ENCODE measurements around the gene UBXN11.

DNA sequence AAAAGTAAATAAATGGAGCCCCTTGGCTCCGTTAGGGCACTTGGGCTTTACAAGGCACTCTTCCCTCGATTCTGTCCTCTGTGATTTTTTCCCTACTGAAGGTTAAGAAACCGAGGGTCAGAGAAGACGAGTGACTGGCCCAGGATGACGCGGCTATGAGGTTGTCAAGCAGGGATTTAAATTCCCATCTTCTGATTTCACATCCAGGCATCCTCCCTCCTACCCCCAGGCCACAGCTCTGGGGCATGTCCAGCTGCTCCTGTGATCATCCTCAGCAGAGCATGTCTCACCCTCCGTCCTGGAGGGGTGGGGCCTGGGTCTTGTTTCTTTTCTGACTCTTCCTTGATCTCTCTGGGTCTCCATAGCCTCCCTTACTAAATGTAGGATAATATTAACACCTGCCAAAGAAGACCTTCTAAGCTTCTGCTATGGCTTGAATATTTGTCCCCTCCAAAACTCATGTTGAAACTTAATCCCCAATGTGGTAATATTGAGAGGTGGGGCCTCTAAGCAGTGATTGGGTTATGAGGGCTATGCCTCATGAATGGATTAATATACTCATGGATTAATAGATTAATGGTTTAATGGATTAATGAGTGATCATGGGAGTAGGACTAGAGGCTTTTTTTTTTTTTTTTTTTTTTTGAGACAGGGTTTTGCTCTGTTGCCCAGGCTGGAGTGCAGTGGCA is 42.9 kb upstream of the UBXN11 start:
- TF ChIP-seq, protein P1, sequence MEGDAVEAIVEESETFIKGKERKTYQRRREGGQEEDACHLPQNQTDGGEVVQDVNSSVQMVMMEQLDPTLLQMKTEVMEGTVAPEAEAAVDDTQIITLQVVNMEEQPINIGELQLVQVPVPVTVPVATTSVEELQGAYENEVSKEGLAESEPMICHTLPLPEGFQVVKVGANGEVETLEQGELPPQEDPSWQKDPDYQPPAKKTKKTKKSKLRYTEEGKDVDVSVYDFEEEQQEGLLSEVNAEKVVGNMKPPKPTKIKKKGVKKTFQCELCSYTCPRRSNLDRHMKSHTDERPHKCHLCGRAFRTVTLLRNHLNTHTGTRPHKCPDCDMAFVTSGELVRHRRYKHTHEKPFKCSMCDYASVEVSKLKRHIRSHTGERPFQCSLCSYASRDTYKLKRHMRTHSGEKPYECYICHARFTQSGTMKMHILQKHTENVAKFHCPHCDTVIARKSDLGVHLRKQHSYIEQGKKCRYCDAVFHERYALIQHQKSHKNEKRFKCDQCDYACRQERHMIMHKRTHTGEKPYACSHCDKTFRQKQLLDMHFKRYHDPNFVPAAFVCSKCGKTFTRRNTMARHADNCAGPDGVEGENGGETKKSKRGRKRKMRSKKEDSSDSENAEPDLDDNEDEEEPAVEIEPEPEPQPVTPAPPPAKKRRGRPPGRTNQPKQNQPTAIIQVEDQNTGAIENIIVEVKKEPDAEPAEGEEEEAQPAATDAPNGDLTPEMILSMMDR (IDR thresholded peaks at IDR 0.05): no peak
- no peak for TF ChIP-seq POLR2A (IDR thresholded peaks at IDR 0.05)

Data from heart left ventricle (tissue), 13 donors.